OCI-LY1 (cell line): ENCODE measurements around the gene GPR65.

ENCODE experiments used
- H2AFZ ChIP-seq: fragments of 200-600 bp; sonication (generic), shearing (Covaris generic); 2 replicates; pipeline ENCODE4 v1.6.0; 2014; ENCODE audit warnings: antibody characterized with exemption, mild to moderate bottlenecking, low read length
- H3F3A ChIP-seq: fragments of 200-600 bp; sonication (generic), shearing (Covaris generic); 2 replicates; pipeline ENCODE4 v1.6.0; 2014; ENCODE audit warnings: mild to moderate bottlenecking, antibody characterized with exemption, low read length, moderate library complexity; ENCODE audit not compliant: insufficient read depth
- H3K27ac ChIP-seq: fragments of 200-600 bp; sonication (generic); 2 replicates; pipeline ENCODE4 v1.5.1; 2014; ENCODE audit warnings: low read length, mixed run types, mild to moderate bottlenecking, low read depth; ENCODE audit not compliant: poor library complexity, severe bottlenecking
- H3K27me3 ChIP-seq: fragments of 200-600 bp; sonication (generic); 2 replicates; pipeline ENCODE4 v1.6.0; 2014; ENCODE audit warnings: antibody characterized with exemption, mild to moderate bottlenecking, low read length, moderate library complexity; ENCODE audit not compliant: insufficient read depth
- H3K36me3 ChIP-seq: fragments of 200-600 bp; sonication (generic); 2 replicates; pipeline ENCODE4 v1.6.1; 2014; ENCODE audit warnings: mild to moderate bottlenecking, antibody characterized with exemption, low read length, moderate library complexity, mixed read lengths; ENCODE audit not compliant: insufficient read depth
- H3K4me1 ChIP-seq: fragments of 200-600 bp; sonication (generic); 2 replicates; pipeline ENCODE4 v1.5.1; 2014; ENCODE audit warnings: mild to moderate bottlenecking, low read length, moderate library complexity; ENCODE audit not compliant: insufficient read depth, severe bottlenecking
- H3K4me2 ChIP-seq: fragments of 200-600 bp; sonication (generic), shearing (Covaris generic); 2 replicates; pipeline ENCODE4 v1.6.1; 2014; ENCODE audit warnings: low read length
- H3K4me3 ChIP-seq: fragments of 200-600 bp; sonication (generic); 2 replicates; pipeline ENCODE4 v1.5.1; 2014; ENCODE audit warnings: low read length, low read depth, mild to moderate bottlenecking, mixed read lengths; ENCODE audit not compliant: poor library complexity, severe bottlenecking
- H3K79me2 ChIP-seq: fragments of 200-600 bp; shearing (Covaris generic); 2 replicates; pipeline ENCODE4 v1.6.1; 2016; ENCODE audit warnings: mixed run types, low read length, mixed read lengths; ENCODE audit not compliant: insufficient read depth
- H3K9ac ChIP-seq: fragments of 200-600 bp; sonication (generic), shearing (Covaris generic); 2 replicates; pipeline ENCODE4 v1.6.1; 2014; ENCODE audit warnings: mild to moderate bottlenecking, low read length, mixed read lengths
- H3K9me2 ChIP-seq: fragments of 200-600 bp; sonication (generic), shearing (Covaris generic); 2 replicates; pipeline ENCODE4 v1.6.1; 2014; ENCODE audit warnings: low read depth, mild to moderate bottlenecking, low read length, mixed read lengths
- H3K9me3 ChIP-seq: fragments of 200-600 bp; shearing (Covaris generic); 2 replicates; pipeline ENCODE4 v1.6.1; 2014; ENCODE audit warnings: low read length, mixed read lengths
- H4K20me1 ChIP-seq: fragments of 200-600 bp; sonication (generic), shearing (Covaris generic); 2 replicates; pipeline ENCODE4 v1.6.0; 2016; ENCODE audit warnings: mild to moderate bottlenecking, low read length; ENCODE audit not compliant: insufficient read depth
- EZH2 ChIP-seq: fragments of 200-600 bp; sonication (generic), shearing (Covaris generic); IDR thresholded peaks from 2 replicates; pipeline ENCODE4 v1.8.0; 2017; ENCODE audit warnings: borderline replicate concordance, mixed run types, mild to moderate bottlenecking, antibody characterized with exemption, low read length, moderate library complexity, mixed read lengths
- TF ChIP-seq, protein P1 (sequence below): fragments of 200-600 bp; sonication (generic), shearing (Covaris generic); IDR thresholded peaks from 2 replicates; pipeline ENCODE4 v1.5.1; 2017; ENCODE audit warnings: mild to moderate bottlenecking, antibody characterized with exemption, low read length, moderate library complexity, mixed read lengths

The GPR65 gene

DNA sequence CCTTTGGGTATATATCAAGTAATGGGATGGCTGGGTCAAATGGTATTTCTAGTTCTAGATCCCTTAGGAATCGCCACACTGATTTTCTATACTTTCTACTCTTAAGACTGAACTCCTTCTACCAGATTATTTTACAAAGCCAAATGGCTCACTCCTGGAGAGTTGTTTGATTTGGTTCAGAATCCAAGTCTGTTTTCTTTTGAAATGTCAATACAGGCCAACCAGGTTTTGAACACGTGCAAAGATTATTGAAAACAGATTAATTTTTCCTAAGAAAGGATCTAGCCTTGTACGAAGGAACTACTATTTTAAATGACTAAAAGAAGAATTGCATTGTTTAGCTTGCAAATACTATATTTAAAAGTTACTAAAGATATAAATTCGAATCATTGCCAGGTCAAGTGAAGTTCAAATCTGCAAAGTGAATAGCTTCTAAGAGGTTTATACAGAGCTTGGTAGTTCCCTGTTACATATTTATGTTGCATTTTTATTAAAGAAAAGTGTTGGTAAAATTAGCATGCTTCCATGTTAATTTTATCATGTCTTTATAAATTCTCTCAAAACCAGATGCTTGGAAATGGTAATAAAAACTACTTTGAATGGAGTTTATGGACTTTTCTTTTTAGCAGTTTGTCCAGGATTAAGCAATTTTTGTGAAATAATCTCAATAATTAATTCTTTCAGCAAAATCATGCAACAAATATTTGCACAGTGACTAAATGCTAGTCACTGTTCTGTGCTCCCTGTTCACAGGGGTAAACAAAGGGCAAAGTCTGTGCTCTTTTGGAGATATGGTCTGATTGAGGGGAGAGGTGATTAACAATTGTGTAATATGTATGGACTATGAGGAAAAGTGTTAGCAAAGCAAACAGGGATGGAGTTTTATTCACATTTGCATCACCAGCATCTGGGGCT is 38.9 kb downstream of the GPR65 start:
- H3K27me3 ChIP-seq = no peaks in the 10 kb centered on the region
- no peak overlapping the region for H3K9ac ChIP-seq
- no peaks in the 10 kb centered on the region for H4K20me1 ChIP-seq
- TF ChIP-seq, protein P1, sequence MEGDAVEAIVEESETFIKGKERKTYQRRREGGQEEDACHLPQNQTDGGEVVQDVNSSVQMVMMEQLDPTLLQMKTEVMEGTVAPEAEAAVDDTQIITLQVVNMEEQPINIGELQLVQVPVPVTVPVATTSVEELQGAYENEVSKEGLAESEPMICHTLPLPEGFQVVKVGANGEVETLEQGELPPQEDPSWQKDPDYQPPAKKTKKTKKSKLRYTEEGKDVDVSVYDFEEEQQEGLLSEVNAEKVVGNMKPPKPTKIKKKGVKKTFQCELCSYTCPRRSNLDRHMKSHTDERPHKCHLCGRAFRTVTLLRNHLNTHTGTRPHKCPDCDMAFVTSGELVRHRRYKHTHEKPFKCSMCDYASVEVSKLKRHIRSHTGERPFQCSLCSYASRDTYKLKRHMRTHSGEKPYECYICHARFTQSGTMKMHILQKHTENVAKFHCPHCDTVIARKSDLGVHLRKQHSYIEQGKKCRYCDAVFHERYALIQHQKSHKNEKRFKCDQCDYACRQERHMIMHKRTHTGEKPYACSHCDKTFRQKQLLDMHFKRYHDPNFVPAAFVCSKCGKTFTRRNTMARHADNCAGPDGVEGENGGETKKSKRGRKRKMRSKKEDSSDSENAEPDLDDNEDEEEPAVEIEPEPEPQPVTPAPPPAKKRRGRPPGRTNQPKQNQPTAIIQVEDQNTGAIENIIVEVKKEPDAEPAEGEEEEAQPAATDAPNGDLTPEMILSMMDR = no peak
- TF ChIP-seq EZH2 = no peak
- H2AFZ ChIP-seq = no peak overlapping the region
- H3K27ac ChIP-seq = no peak overlapping the region
- H3K36me3 ChIP-seq = no peaks in the 10 kb centered on the region
- H3K79me2 ChIP-seq = no peaks in the 10 kb centered on the region
- no peaks in the 10 kb centered on the region for H3K4me1 ChIP-seq
- no peaks in the 10 kb centered on the region for H3K9me2 ChIP-seq
- H3K4me3 ChIP-seq = no peak overlapping the region
- H3K9me3 ChIP-seq = no peaks in the 10 kb centered on the region
- no peak overlapping the region for H3K4me2 ChIP-seq
- H3F3A ChIP-seq = no peaks in the 10 kb centered on the region

DNA sequence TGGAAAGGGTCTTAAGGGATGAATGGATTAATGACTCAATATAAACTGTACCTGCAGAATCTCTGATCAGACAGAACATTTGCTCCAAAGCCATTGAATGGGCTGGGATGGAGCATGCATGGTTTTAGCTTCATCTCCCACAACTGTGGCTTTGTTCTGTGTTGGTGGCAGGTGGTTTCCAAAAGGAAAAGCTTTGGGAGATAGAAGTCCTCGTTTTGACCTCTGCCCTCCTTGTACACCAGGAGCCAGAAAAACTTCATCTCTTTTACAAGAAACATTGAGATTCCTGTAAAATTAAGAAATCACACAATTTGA is 39.5 kb downstream of the GPR65 start:
- Histone ChIP-seq H3K9me2 (no peaks in the 10 kb centered on the region), H3K27ac (no peak overlapping the region), H3K36me3 (no peaks in the 10 kb centered on the region), H2AFZ (no peak overlapping the region), H3K27me3 (no peaks in the 10 kb centered on the region), H3K4me2 (no peak overlapping the region), H3K4me3 (no peak overlapping the region), H3K4me1 (no peaks in the 10 kb centered on the region), H3F3A (no peaks in the 10 kb centered on the region), H3K9me3 (no peaks in the 10 kb centered on the region), H3K9ac (no peak overlapping the region), H3K79me2 (no peaks in the 10 kb centered on the region), H4K20me1 (no peaks in the 10 kb centered on the region)
- TF ChIP-seq EZH2 = no peak
- TF ChIP-seq, protein P1 = no peak

- Histone ChIP-seq H3K4me3 (no peak overlapping the region), H3K9ac (no peak overlapping the region), H3K36me3 (no peaks in the 10 kb centered on the region), H3K9me3 (no peaks in the 10 kb centered on the region), H2AFZ (no peak overlapping the region), H3K4me2 (no peak overlapping the region), H3K27ac (no peak overlapping the region), H3K27me3 (no peaks in the 10 kb centered on the region), H4K20me1 (no peaks in the 10 kb centered on the region), H3K79me2 (no peaks in the 10 kb centered on the region), H3K9me2 (no peaks in the 10 kb centered on the region), H3F3A (no peaks in the 10 kb centered on the region), H3K4me1 (no peaks in the 10 kb centered on the region)
- TF ChIP-seq, protein P1 = no peak
- no peak for TF ChIP-seq EZH2
Measured at GRCh38 chr14:88044776-88045446, 40.0 kb downstream of the GPR65 start.
